Measurements from ENCODE around the gene CD99. TPM values are rescaled to one million over a fixed set of nuclear protein-coding genes. Genes with fewer than 3 reads are reported as not detected.
A peak's percentile ranks its signal among the peaks of the same experiment; 100 is the strongest.

CD99 gene
- total and polyA plus RNA-seq, 2 of the 13 experiments (the other 11 are each of a cell fraction or from before 2014, with no cell fraction given) = 78.8 to 111 TPM

GRCh38 chrX:2689773-2690666 lies 1.1 kb upstream of the CD99 start (continued):
- TF ChIP-seq SALL1 (CRISPR knock-in tag; IDR thresholded peaks at IDR 0.05) (peak; percentile 56; the same call in 1 of the 2 replicates), ONECUT2 (CRISPR knock-in tag; IDR thresholded peaks at IDR 0.05) (no peak), RELA (CRISPR knock-in tag; IDR thresholded peaks at IDR 0.05) (0 out of 2 replicates have a peak, but pooled peaks have one; percentile 61), HDAC6 (IDR thresholded peaks at IDR 0.05; ENCODE audit: low read depth, low read length) (no peak), ZNF788 (CRISPR knock-in tag; IDR thresholded peaks at IDR 0.05; ENCODE audit: borderline replicate concordance) (no peak), NR3C1 (CRISPR knock-in tag; IDR thresholded peaks at IDR 0.05) (no peak), KMT2A (CRISPR knock-in tag; IDR thresholded peaks at IDR 0.05) (peak; percentile 31; the same call in 1 of the 2 replicates), NCOR1 (IDR thresholded peaks at IDR 0.05; ENCODE audit: borderline replicate concordance, low read length) (peak; percentile 57; the same call in 1 of the 2 replicates), KDM2A (CRISPR knock-in tag; IDR thresholded peaks at IDR 0.05; ENCODE audit: borderline replicate concordance, low read depth) (0 out of 2 replicates have a peak, but pooled peaks have one; percentile 20), GATAD2A (CRISPR knock-in tag; IDR thresholded peaks at IDR 0.05) (0 out of 2 replicates have a peak, but pooled peaks have one; percentile 13)
- TF ChIP-seq, protein P1, sequence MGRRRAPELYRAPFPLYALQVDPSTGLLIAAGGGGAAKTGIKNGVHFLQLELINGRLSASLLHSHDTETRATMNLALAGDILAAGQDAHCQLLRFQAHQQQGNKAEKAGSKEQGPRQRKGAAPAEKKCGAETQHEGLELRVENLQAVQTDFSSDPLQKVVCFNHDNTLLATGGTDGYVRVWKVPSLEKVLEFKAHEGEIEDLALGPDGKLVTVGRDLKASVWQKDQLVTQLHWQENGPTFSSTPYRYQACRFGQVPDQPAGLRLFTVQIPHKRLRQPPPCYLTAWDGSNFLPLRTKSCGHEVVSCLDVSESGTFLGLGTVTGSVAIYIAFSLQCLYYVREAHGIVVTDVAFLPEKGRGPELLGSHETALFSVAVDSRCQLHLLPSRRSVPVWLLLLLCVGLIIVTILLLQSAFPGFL (CRISPR knock-in tag; IDR thresholded peaks at IDR 0.05) = no peak
- TF ChIP-seq, protein P2, sequence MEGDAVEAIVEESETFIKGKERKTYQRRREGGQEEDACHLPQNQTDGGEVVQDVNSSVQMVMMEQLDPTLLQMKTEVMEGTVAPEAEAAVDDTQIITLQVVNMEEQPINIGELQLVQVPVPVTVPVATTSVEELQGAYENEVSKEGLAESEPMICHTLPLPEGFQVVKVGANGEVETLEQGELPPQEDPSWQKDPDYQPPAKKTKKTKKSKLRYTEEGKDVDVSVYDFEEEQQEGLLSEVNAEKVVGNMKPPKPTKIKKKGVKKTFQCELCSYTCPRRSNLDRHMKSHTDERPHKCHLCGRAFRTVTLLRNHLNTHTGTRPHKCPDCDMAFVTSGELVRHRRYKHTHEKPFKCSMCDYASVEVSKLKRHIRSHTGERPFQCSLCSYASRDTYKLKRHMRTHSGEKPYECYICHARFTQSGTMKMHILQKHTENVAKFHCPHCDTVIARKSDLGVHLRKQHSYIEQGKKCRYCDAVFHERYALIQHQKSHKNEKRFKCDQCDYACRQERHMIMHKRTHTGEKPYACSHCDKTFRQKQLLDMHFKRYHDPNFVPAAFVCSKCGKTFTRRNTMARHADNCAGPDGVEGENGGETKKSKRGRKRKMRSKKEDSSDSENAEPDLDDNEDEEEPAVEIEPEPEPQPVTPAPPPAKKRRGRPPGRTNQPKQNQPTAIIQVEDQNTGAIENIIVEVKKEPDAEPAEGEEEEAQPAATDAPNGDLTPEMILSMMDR (CRISPR knock-in tag; IDR thresholded peaks at IDR 0.05) = peak; percentile 9; the same call in 1 of the 2 replicates
- TF ChIP-seq, protein P3, sequence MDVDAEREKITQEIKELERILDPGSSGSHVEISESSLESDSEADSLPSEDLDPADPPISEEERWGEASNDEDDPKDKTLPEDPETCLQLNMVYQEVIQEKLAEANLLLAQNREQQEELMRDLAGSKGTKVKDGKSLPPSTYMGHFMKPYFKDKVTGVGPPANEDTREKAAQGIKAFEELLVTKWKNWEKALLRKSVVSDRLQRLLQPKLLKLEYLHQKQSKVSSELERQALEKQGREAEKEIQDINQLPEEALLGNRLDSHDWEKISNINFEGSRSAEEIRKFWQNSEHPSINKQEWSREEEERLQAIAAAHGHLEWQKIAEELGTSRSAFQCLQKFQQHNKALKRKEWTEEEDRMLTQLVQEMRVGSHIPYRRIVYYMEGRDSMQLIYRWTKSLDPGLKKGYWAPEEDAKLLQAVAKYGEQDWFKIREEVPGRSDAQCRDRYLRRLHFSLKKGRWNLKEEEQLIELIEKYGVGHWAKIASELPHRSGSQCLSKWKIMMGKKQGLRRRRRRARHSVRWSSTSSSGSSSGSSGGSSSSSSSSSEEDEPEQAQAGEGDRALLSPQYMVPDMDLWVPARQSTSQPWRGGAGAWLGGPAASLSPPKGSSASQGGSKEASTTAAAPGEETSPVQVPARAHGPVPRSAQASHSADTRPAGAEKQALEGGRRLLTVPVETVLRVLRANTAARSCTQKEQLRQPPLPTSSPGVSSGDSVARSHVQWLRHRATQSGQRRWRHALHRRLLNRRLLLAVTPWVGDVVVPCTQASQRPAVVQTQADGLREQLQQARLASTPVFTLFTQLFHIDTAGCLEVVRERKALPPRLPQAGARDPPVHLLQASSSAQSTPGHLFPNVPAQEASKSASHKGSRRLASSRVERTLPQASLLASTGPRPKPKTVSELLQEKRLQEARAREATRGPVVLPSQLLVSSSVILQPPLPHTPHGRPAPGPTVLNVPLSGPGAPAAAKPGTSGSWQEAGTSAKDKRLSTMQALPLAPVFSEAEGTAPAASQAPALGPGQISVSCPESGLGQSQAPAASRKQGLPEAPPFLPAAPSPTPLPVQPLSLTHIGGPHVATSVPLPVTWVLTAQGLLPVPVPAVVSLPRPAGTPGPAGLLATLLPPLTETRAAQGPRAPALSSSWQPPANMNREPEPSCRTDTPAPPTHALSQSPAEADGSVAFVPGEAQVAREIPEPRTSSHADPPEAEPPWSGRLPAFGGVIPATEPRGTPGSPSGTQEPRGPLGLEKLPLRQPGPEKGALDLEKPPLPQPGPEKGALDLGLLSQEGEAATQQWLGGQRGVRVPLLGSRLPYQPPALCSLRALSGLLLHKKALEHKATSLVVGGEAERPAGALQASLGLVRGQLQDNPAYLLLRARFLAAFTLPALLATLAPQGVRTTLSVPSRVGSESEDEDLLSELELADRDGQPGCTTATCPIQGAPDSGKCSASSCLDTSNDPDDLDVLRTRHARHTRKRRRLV (CRISPR knock-in tag; IDR thresholded peaks at IDR 0.05) = peak; percentile 68; the same call in 1 of the 2 replicates
- TF ChIP-seq, protein P4, sequence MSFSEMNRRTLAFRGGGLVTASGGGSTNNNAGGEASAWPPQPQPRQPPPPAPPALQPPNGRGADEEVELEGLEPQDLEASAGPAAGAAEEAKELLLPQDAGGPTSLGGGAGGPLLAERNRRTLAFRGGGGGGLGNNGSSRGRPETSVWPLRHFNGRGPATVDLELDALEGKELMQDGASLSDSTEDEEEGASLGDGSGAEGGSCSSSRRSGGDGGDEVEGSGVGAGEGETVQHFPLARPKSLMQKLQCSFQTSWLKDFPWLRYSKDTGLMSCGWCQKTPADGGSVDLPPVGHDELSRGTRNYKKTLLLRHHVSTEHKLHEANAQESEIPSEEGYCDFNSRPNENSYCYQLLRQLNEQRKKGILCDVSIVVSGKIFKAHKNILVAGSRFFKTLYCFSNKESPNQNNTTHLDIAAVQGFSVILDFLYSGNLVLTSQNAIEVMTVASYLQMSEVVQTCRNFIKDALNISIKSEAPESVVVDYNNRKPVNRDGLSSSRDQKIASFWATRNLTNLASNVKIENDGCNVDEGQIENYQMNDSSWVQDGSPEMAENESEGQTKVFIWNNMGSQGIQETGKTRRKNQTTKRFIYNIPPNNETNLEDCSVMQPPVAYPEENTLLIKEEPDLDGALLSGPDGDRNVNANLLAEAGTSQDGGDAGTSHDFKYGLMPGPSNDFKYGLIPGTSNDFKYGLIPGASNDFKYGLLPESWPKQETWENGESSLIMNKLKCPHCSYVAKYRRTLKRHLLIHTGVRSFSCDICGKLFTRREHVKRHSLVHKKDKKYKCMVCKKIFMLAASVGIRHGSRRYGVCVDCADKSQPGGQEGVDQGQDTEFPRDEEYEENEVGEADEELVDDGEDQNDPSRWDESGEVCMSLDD (CRISPR knock-in tag; IDR thresholded peaks at IDR 0.05; ENCODE audit: borderline replicate concordance) = peak; percentile 87; the same call in 1 of the 2 replicates
- TF ChIP-seq, protein P5, sequence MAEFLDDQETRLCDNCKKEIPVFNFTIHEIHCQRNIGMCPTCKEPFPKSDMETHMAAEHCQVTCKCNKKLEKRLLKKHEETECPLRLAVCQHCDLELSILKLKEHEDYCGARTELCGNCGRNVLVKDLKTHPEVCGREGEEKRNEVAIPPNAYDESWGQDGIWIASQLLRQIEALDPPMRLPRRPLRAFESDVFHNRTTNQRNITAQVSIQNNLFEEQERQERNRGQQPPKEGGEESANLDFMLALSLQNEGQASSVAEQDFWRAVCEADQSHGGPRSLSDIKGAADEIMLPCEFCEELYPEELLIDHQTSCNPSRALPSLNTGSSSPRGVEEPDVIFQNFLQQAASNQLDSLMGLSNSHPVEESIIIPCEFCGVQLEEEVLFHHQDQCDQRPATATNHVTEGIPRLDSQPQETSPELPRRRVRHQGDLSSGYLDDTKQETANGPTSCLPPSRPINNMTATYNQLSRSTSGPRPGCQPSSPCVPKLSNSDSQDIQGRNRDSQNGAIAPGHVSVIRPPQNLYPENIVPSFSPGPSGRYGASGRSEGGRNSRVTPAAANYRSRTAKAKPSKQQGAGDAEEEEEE (CRISPR knock-in tag; IDR thresholded peaks at IDR 0.05; ENCODE audit: borderline replicate concordance) = no peak

Data from HepG2 (cell line).